NCI-H345 treated with DMSO at 0.1 percent for 48 hours (cell line): ENCODE data around the gene CDH16.
"Not testable (repeated sequence)": the region's sequence is repeated elsewhere in the genome, so short reads cannot be mapped to it uniquely, and the experiment has no call there.

Source experiments
- DNase-seq: peaks from one replicate; lab custom pipeline; 2025; ENCODE audit not compliant: unreplicated experiment; lab: John Stamatoyannopoulos, UW

The CDH16 gene

DNA sequence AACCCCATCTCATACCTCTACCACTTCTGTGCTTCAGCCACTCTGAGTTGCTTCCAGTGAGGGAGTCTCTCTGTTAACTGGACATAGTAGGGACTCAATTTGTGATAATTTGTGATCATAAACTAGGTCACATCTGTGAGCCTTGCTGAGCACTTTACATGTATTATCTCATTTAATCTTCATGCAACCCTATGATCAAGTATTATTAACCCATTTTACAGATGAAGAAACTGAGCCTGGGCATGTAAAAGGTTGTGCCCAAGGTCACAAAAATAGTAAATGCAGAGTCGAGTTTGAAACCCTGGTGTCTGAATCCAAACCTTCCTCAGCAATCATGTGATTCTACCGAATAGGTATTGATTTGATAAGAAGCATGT is 19.8 kb downstream of the CDH16 start:
- DNase-seq = no peak

GRCh38 chr16:66898207-66898606 is 20.5 kb downstream of the CDH16 start:
- DNase-seq = no peak

- not testable (repeated sequence) for DNase-seq
These were observed 22.0 kb downstream of the CDH16 start for GRCh38 chr16:66896682-66897081.

DNA sequence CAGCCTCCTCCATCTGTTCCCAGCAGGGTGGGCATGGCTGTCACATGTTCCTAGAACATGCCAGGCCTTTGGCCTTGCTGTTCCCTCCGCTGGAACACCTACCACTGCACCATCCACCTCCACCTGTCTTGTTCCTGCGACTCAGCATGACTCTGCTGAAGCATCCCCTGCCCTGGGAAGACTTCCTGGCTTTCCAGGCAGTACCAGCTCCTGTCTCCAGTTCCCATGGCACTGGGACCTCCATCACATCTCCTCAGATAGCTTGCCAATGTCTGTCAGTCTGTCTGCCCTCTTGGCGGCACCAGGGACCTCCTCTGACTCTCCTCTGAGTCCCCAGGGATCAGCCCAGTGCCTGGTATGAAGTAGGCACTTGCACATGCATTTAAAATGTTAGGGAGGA is 22.7 kb downstream of the CDH16 start:
- DNase-seq = no peak

- DNase-seq = no peak
These were observed 23.1 kb downstream of the CDH16 start for GRCh38 chr16:66895689-66895979.

DNA sequence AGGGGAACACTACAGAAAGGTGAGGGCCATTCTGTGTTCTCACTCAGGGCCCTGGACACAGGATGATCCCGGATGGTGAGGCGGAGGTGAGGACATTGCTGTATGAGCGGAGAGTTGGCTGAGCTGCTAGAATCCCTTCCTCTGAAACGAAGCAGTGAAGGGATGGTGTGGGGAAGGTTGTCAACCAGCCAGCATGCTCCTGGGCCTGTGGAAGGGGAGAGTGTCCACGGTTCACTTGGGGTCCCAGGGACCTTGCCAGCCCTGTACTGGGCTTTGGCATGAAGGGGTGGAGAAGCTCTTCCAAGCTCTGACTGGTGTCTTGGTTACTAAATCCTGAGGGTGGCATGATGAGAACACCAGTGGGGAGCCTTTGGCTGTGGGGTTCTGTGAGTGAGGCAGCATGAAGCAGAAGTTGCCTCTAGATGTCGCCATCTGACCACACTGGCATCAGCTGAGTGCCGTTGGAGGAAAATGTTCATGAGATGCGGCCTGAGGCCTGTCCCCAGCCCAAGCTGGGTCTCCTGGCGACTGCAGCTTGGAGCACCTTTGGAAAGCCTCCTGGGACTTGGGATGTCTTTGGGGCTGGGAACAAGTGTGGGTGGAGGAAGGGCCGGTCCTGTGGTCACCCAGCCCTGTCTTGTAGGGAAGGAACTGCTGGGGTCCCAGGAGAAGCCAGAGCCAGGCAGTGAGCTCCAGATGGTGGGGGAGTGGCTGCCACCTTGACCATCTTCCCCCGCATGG is 23.6 kb downstream of the CDH16 start:
- no peak for DNase-seq

DNA sequence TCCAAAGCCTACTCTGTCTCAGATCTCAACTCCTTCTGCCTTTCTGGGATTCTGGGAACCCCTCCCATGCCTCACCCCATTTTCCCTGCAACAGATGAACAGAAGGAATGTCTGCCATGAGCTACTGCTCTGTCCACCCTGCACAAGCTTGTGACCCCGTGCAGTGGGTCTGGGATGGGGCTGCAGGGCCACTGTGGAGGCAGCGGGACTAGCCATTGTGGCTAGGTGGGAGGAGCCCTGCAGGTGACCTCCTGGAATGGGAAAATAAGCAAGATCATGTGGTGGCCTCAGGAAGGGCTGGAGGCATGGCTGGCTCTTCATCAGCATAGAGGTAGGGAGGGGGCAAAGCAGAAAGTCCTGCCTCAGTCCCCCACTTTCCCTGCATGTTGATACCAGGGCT is 24.6 kb downstream of the CDH16 start:
- no peak for DNase-seq

- no peak for DNase-seq
These were observed 26.9 kb downstream of the CDH16 start for GRCh38 chr16:66891797-66892196.

DNA sequence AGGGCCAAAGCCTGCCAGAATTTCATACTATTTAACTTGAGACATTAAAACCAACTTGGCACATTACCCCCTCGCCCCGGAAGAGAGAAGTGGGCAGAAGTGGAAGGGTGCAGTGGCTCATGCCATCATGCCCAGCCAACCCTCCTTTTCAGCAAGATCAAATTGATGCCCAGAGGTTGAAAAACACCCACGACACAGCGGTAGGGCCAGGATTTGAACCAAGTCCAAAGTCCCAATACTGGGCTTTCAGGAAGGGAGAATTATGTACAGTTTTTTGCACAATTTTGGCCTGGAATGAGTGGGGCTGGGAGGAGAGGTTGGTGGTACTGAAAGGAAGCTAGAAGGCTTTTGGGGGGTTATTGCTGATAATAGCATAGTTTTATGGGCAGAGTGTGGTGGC is 27.3 kb downstream of the CDH16 start:
- DNase-seq = no peak

GRCh38 chr16:66890799-66891198 is 27.9 kb downstream of the CDH16 start:
- DNase-seq = no peak

- DNase-seq = no peak
These were observed 29.1 kb downstream of the CDH16 start for GRCh38 chr16:66889622-66890021.

DNA sequence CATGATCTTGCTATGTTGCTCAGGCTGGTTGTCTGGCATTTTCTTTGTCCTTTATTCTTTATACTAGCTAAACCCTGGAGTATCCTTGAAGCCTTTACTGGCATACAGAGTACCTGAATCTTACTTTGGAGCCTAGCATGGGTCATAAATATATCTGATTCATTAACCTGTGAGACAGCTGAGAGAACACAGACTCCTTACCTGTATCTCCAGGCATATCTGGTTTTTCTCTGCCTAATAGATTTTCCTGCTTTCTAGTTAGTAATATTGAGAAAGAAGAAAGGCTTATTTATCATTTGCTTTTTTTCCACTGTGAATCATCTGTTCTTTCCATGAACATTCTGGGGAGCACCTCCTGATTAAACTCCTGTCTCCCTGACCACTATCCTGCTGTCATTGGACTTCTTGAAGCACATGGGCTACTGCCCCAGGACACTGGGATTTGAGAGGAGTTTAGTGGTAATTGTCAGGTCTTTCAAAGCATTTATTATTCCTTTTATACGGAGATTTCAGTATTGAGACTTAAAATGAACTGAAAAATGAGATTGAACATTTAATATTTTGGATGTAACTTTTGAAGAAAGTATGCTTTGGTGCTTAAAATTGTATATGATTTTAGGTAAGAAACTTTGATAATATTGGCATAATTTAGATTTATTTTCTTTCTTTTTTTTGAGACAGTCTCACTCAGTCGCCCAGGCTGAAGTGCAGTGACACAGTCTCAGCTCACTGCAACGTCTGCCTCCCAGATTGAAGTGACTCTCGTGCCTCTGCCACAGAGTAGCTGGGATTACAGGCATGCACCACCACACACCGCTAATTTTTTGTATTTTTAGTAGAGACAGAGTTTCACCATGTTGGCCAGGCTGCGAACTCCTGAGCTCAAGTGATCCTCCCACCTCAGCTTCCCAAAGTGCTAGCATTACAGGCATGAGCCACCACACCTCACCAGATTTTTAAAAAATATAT is 29.8 kb downstream of the CDH16 start:
- DNase-seq = no peak

- DNase-seq = no peak
These were observed 31.8 kb downstream of the CDH16 start for GRCh38 chr16:66886914-66887313.

GRCh38 chr16:66886321-66886720 is 32.4 kb downstream of the CDH16 start:
- no peak for DNase-seq

DNA sequence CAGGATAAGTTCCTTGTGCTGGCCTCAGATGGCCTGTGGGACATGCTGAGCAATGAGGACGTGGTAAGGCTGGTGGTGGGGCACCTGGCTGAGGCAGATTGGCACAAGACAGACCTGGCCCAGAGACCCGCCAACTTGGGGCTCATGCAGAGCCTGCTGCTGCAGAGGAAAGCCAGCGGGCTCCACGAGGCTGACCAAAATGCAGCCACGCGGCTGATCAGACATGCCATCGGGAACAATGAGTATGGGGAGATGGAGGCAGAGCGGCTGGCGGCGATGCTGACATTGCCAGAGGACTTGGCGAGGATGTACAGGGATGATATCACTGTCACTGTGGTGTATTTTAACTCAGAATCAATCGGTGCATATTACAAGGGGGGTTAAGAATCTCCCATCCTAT is 33.2 kb downstream of the CDH16 start:
- DNase-seq = no peak

DNA sequence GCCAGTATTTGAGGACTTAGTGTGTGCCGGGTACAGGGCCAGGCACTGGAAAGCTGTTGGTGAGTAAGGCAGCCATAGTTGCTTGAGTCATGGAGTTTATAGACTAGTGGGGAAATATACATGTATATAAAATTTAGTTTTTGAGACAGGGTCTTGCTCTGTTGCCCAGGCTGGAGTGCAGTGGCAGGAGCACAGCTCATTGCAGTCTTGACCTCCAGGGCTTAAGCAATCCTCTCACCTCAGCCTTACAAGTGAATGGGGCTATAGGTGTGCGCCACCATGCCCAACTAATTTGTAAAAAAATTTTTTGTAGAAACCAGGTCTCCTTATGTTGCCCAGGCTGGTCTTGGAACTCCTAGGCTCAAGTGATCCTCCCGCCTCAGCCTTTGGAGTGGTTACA is 36.0 kb downstream of the CDH16 start:
- DNase-seq = no peak

DNA sequence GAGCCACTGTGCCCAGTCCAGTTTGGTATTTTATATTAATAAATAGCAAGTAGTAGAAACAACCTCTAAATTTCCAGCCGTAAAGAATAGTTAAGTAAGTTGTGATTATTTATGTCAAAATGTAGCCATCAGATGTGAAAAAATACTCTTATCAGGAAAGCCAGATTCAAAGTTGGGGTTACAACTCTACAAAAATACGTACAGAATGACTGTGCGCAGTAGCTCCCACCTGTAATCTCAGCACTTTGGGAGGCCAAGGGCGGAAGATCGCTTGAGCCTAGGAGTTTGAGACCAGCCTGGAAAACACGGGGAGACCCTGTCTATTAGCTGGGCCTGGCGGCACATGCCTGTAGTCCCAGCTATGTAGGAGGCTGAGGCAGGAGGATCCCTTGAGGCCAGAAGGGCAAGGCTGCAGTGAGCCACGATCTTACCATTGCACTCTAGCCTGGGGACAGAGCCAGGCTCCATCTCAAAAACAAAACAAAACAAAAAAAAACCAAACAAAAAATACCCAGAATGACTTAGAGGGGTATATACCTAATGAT is 36.6 kb downstream of the CDH16 start:
- DNase-seq = no peak

DNA sequence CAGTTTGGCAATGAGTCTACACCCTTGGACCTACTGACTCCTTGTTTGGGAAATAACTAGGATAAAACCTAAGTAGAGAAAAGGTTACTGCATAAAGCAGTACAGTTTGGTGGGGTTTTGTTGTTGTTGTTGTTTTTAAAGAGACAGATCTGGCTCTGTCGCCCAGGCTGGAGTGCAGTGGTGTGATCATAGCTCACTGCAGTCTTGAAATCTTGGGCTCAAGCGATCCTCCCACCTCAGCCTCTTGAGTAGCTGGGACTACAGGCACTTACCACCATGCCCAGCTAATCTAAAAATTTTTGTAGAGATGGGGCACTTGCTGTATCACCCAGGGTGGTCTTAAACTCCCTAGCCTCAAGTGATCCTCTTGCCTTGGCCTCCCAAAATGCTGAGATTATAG is 37.1 kb downstream of the CDH16 start:
- DNase-seq = no peak

DNA sequence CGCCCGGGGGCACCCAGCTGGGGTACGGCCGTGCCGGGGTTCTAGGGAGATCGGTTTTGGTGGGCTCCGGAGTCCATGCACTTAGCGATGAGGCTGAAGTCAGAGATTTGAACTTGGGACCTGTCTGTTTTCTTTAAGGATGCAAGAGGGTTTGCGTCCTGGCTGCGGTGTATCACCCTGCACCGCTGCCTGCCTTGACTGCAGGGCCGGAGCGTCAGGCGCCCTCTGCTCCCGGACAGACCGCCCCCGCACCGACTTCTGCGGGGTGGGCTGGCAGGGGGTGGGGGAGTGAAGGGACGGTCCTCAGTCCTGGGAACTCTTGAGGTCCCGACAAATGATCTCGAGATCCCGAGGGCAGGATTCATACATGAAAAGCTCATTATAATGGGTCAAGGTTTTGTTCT is 37.7 kb downstream of the CDH16 start:
- no peak for DNase-seq

GRCh38 chr16:66880288-66881013 is 38.2 kb downstream of the CDH16 start, which contains the start of gene PDP2:
PDP2 (plus strand) TSS chr16:66880515; CDS start chr16:66884285, 3,770 bp downstream.
- peak; percentile 78 for DNase-seq

- DNase-seq = no peak
These were observed 40.6 kb downstream of the CDH16 start for GRCh38 chr16:66878067-66878466.
